Small intestine (tissue), 7 donors: Measurements from ENCODE around the gene GALK1. TPM values are rescaled to one million over a fixed set of nuclear protein-coding genes. Genes with fewer than 3 reads are reported as not detected.

ENCODE experiments used
- DNase-seq, 2 donors: peaks; one replicate each; pipeline versions ENCODE4 v3.0.0 to v3.0.0-alpha.2; 2013
- FAIRE-seq: peaks from 2 replicates; lab custom pipeline; 2012; peaks lifted over from hg19 to GRCh38; lab: Jason Lieb, UNC
- H3K27ac ChIP-seq, 3 donors: one replicate each; pipeline ENCODE4 v1.5.1; 2013; ENCODE audit warnings: low read length in 2 of 3, mild to moderate bottlenecking in 2 of 3, control low read depth in 1 of 3, inconsistent platforms in 1 of 3, low read depth in 1 of 3, moderate library complexity in 1 of 3
- H3K27me3 ChIP-seq, 3 donors: one replicate each; pipeline ENCODE4 v1.6.1; 2013; ENCODE audit warnings: low read length in 3 of 3, inconsistent platforms in 1 of 3; ENCODE audit not compliant: control insufficient read depth in 3 of 3, insufficient read depth in 3 of 3
- H3K36me3 ChIP-seq, 3 donors: one replicate each; pipeline ENCODE4 v1.6.1; 2013; ENCODE audit warnings: low read length in 3 of 3, inconsistent platforms in 1 of 3, low read depth in 1 of 3, mild to moderate bottlenecking in 1 of 3, moderate library complexity in 1 of 3; ENCODE audit not compliant: control insufficient read depth in 3 of 3, insufficient read depth in 2 of 3
- H3K4me1 ChIP-seq, 3 donors: one replicate each; pipeline ENCODE4 v1.6.1; 2013; ENCODE audit warnings: low read length in 2 of 3, inconsistent platforms in 1 of 3, low read depth in 1 of 3, mild to moderate bottlenecking in 1 of 3, moderate library complexity in 1 of 3; ENCODE audit not compliant: control insufficient read depth in 3 of 3, insufficient read depth in 2 of 3
- H3K4me3 ChIP-seq, 3 donors: one replicate each; pipeline ENCODE4 v1.5.1; 2013; ENCODE audit warnings: low read length in 3 of 3, control low read depth in 1 of 3, inconsistent platforms in 1 of 3, low read depth in 1 of 3, mild to moderate bottlenecking in 1 of 3, moderate library complexity in 1 of 3
- H3K9me3 ChIP-seq, 2 donors: one replicate each; pipeline ENCODE4 v1.6.1; 2013; ENCODE audit warnings: low read depth in 1 of 2, low read length in 1 of 2; ENCODE audit not compliant: control insufficient read depth in 2 of 2, insufficient read depth in 1 of 2
- WGBS, 3 donors: extraction: QIAGEN DNeasy Blood & Tissue Kit; methylation state at CpG; one replicate each; pipeline ENCODE4 v1.1.7; 2013; 5-methylcytosine and 5-hydroxymethylcytosine counted together
- polyA plus RNA-seq, 4 donors: library from polyadenylated mRNA; stranded (reverse) in 3 of 4; unstranded in 1 of 4; fragments of 200-250 nt in 3 of 4; fragments of 120-200 nt in 1 of 4; gene quantifications; one replicate each; pipeline versions ENCODE4 v1.2.1 to v1.2.3, GENCODE V29; 2013
- donor health status: healthy with polysubstance abuse.
- donor health status: control.
- donor health status: control.
- donor health status: Bipolar disorder and iron deficiency.
- donor health status: healthy.

GALK1 gene
- polyA plus RNA-seq, 4 donors: 43.4 to 116 (median 81.4) TPM

GRCh38 chr17:75810216-75810615, 45.2 kb upstream of the GALK1 start:
- FAIRE-seq (no peak), DNase-seq (peak; percentile 33 to 66)
- Histone ChIP-seq H3K27ac (no peak overlapping the region), H3K27me3 (no peaks in the 10 kb centered on the region), H3K4me1 (no peaks in the 10 kb centered on the region), H3K9me3 (no peaks in the 10 kb centered on the region), H3K4me3 (no peak overlapping the region), H3K36me3 (peaks cover 3 to 85% (median 9%) of the 10 kb centered on the region in 3 donors)
- WGBS, 3 donors: 54 to 79% (median 76%) methylated on average over 5 of the region's 5 CpGs

- FAIRE-seq: no peak
- 92 to 94% (median 92%) methylated on average over 24 of the region's 24 CpGs for WGBS, 3 donors
- H3K27ac ChIP-seq: peak overlapping the region in 1 of 3 donors; percentile 21
These were observed 44.7 kb upstream of the GALK1 start for GRCh38 chr17:75809631-75810111.

GRCh38 chr17:75808905-75809621, 44.1 kb upstream of the GALK1 start:
- DNase-seq (no peak), FAIRE-seq (no peak)
- Histone ChIP-seq H3K4me1 (no peaks in the 10 kb centered on the region), H3K9me3 (no peaks in the 10 kb centered on the region), H3K27me3 (no peaks in the 10 kb centered on the region), H3K27ac (peak overlapping the region in 1 of 3 donors; percentile 21), H3K36me3 (peaks cover 3 to 75% (median 9%) of the 10 kb centered on the region in 3 donors), H3K4me3 (no peak overlapping the region)
- WGBS, 3 donors: 80 to 88% (median 81%) methylated on average over 13 to 18 of the region's 18 CpGs

More at GRCh38 chr17:75809631-75810111, 44.7 kb upstream of the GALK1 start:
- Histone ChIP-seq H3K36me3 (peaks cover 3 to 80% (median 9%) of the 10 kb centered on the region in 3 donors), H3K4me1 (no peaks in the 10 kb centered on the region), H3K27me3 (no peaks in the 10 kb centered on the region), H3K4me3 (no peak overlapping the region), H3K9me3 (no peaks in the 10 kb centered on the region)
- DNase-seq: no peak

GRCh38 chr17:75808549-75808904, 43.5 kb upstream of the GALK1 start:
- no peaks in the 10 kb centered on the region for H3K4me1 ChIP-seq
- 75 to 88% (median 79%) methylated on average over 4 of the region's 4 CpGs for WGBS, 3 donors
- no peaks in the 10 kb centered on the region for H3K9me3 ChIP-seq
- FAIRE-seq (no peak), DNase-seq (no peak)
- H3K4me3 ChIP-seq: no peak overlapping the region
- peaks cover 3 to 70% (median 9%) of the 10 kb centered on the region in 3 donors for H3K36me3 ChIP-seq
- no peaks in the 10 kb centered on the region for H3K27me3 ChIP-seq
- no peak overlapping the region for H3K27ac ChIP-seq

GRCh38 chr17:75807861-75808260, 42.9 kb upstream of the GALK1 start:
- FAIRE-seq: no peak
- Histone ChIP-seq H3K27me3 (no peaks in the 10 kb centered on the region), H3K9me3 (no peaks in the 10 kb centered on the region), H3K27ac (no peak overlapping the region), H3K36me3 (peaks cover 3 to 63% (median 9%) of the 10 kb centered on the region in 3 donors), H3K4me1 (no peaks in the 10 kb centered on the region), H3K4me3 (no peak overlapping the region)
- no peak for DNase-seq
- 89 to 97% (median 93%) methylated on average over 3 of the region's 3 CpGs for WGBS, 3 donors

- Histone ChIP-seq H3K4me3 (no peak overlapping the region), H3K27ac (no peak overlapping the region), H3K36me3 (peaks cover 3 to 60% (median 9%) of the 10 kb centered on the region in 3 donors), H3K4me1 (no peaks in the 10 kb centered on the region), H3K9me3 (no peaks in the 10 kb centered on the region), H3K27me3 (no peaks in the 10 kb centered on the region)
- DNase-seq (no peak), FAIRE-seq (no peak)
- 91 to 93% (median 91%) methylated on average over 4 of the region's 4 CpGs for WGBS, 3 donors
These were observed 42.0 kb upstream of the GALK1 start for GRCh38 chr17:75806822-75807500.

- no peaks in the 10 kb centered on the region for H3K27me3 ChIP-seq
- 89 to 94% (median 93%) methylated on average over 1 of the region's 1 CpG for WGBS, 3 donors
- peaks cover 2 to 52% (median 5%) of the 10 kb centered on the region in 3 donors for H3K36me3 ChIP-seq
- H3K4me1 ChIP-seq: no peaks in the 10 kb centered on the region
- DNase-seq (no peak), FAIRE-seq (no peak)
- no peak overlapping the region for H3K27ac ChIP-seq
- H3K9me3 ChIP-seq: no peaks in the 10 kb centered on the region
- H3K4me3 ChIP-seq: no peak overlapping the region
These were observed 38.9 kb upstream of the GALK1 start for GRCh38 chr17:75803883-75804282.

- Histone ChIP-seq H3K4me3 (no peak overlapping the region), H3K36me3 (peaks cover 5 to 61% (median 5%) of the 10 kb centered on the region in 3 donors), H3K4me1 (no peaks in the 10 kb centered on the region), H3K27ac (no peak overlapping the region), H3K9me3 (no peaks in the 10 kb centered on the region), H3K27me3 (no peaks in the 10 kb centered on the region)
- 80 to 87% (median 86%) methylated on average over 4 of the region's 4 CpGs for WGBS, 3 donors
- FAIRE-seq (no peak), DNase-seq (no peak)
These were observed 34.4 kb upstream of the GALK1 start for GRCh38 chr17:75799402-75799801.
